Right lobe of liver (tissue), 6 donors: ENCODE measurements around the gene SAFB2. TPM values are rescaled to one million over a fixed set of nuclear protein-coding genes. Genes with fewer than 3 reads are reported as not detected.

Source experiments
- ATAC-seq, 4 donors: fragments of 200-7000 bp; cut with Tn5 transposase; one replicate each; pipeline ENCODE4 v1.9.1; 2020; ENCODE audit warnings: mild to moderate bottlenecking in 4 of 4, moderate library complexity in 4 of 4
- DNase-seq, 3 donors: peaks; one replicate each; pipeline ENCODE4 v3.0.0-alpha.2; 2020
- H3K27ac ChIP-seq, 3 donors: fragments of 200-600 bp; one replicate each; pipeline ENCODE4 v1.8.0; 2022
- H3K27me3 ChIP-seq, 2 donors: fragments of 200-600 bp; one replicate each; pipeline ENCODE4 v1.8.0; 2022
- H3K36me3 ChIP-seq, 4 donors: fragments of 200-600 bp; sonication (generic) in 1 of 4; one replicate each; pipeline versions ENCODE4 v1.5.1 to v1.8.0; 2017 to 2022; ENCODE audit warnings: control low read depth in 1 of 4
- H3K4me1 ChIP-seq, 4 donors: fragments of 200-600 bp; sonication (generic) in 1 of 4; one replicate each; pipeline versions ENCODE4 v1.5.1 to v1.8.0; 2017 to 2022; ENCODE audit warnings: control low read depth in 1 of 4
- H3K4me3 ChIP-seq, 3 donors: fragments of 200-600 bp; one replicate each; pipeline ENCODE4 v1.8.0; 2022
- H3K9me3 ChIP-seq, 4 donors: fragments of 200-600 bp; sonication (generic) in 1 of 4; one replicate each; pipeline versions ENCODE4 v1.5.1 to v1.8.0; 2017 to 2022; ENCODE audit warnings: control low read depth in 1 of 4
- CTCF ChIP-seq, 4 donors: fragments of 200-600 bp in 3 of 4; fragments of 450-650 bp in 1 of 4; IDR thresholded peaks; one replicate each; pipeline versions ENCODE4 v1.5.1 to v1.8.0; 2016 to 2022; ENCODE audit warnings: antibody characterized with exemption in 4 of 4, mild to moderate bottlenecking in 2 of 4
- POLR2A ChIP-seq: fragments of 450-650 bp; IDR thresholded peaks from one replicate; pipeline ENCODE4 v1.6.1; 2017; ENCODE audit warnings: antibody characterized with exemption, mild to moderate bottlenecking
- WGBS: methylation state at CpG from one replicate; pipeline ENCODE4 v1.1.6; 2018; ENCODE audit warnings: low coverage, low lambda C conversion rate; ENCODE audit not compliant: insufficient coverage; ENCODE audit errors: missing lambda C conversion rate; 5-methylcytosine and 5-hydroxymethylcytosine counted together
- intact Hi-C, 2 donors: fragments of 100-400 bp; cut with DNase I; formaldehyde crosslinking; loops; one replicate each; pipeline versions ENCODE4 v1.11.2 to v1.14.1; 2022
- total RNA-seq, 6 experiments: library from RNA; depleted of rRNA in 2 of 6; stranded (reverse); fragments of >200 nt in 2 of 6; fragmentation: NEBNext Ultra II Directional in 3 of 6; extraction: Animal tissue kit (Norgen Biotek cat#: 25700) in 3 of 6; gene quantifications; one replicate each; pipeline versions ENCODE4 v1.1.0 to v1.2.4, GENCODE V29; 2016 to 2023
- donor health status: DM: no; HTN: yes; CAD: no.
- donor health status: DM: no; HTN: no; CAD: no.
- donor health status: DM: no; HTN: no; CAD: no.
- donor health status: DM: no; HTN: yes; CAD: no.
- donor health status: DM: no; HTN: yes; CAD: no.

Gene SAFB2
- total RNA-seq, 6 experiments from 2014 or later, result 16.9 to 48.9 (median 41.7) TPM

DNA sequence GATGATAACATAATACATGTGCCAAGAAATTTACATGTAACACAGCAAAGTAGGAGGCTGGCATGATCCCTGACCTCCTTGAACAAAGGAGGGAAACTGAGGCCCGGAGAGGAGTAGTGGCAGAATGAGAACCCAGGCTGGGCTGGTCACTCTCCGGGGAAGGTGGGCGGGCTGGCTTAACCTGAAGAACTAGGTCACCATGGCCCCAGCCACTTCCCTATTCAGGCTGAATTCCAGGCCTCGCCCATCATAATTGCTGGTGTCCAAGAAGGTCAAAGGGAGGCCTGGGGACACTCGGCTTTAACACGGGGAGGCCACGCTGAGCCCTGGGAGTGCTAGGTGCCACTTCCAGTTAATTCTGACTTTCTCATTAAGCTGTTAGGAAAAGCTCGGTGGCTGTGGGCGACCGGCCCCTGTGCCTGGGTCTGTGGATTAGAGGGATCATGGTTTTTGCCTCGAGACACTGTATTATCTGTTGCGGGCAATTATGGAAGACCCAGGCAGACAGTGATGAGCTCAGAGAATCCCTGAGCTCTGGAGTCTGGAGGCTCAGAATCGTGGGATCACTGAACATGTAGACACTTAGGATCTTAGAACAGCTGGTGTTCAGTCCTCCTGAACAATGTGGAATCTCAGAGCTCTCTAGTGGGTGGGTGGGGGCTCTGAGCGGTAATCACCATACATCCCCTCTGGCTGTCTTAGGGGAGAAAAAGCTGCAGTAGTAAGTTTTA lies 49.9 kb downstream of the SAFB2 start:
- TF ChIP-seq CTCF (IDR thresholded peaks at IDR 0.05), result no peak
- no peak for TF ChIP-seq POLR2A
- WGBS, result 57% methylated on average over 7 of the region's 14 CpGs
- DNase-seq (no peak), ATAC-seq (peak in 2 of 4 donors; percentile 17 to 22)
- H3K36me3 ChIP-seq, result no peaks in the 10 kb centered on the region
- no peak overlapping the region for H3K4me3 ChIP-seq
- no peaks in the 10 kb centered on the region for H3K9me3 ChIP-seq
- H3K27me3 ChIP-seq, result no peaks in the 10 kb centered on the region
- no peaks in the 10 kb centered on the region for H3K4me1 ChIP-seq
- no peak overlapping the region for H3K27ac ChIP-seq
- intact Hi-C loops, result no loop called here

DNA sequence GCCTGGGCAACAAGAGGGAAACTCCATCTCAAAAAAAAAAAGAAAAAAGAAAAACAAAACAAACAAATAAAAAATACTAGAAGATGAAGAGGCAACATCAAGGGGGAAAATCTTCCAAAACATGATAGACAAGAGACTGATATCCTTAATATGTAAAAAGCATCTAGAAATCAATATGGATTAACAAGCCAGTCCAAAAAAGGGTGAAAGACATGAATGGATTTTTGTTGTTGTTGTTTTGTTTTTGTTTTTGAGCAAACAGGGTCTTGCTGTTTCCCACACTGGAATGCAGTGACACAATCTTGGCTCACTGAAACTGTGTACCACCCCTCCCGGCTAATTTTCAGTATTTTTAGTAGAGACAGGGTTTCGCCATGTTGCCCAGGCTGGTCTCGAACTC lies 50.8 kb downstream of the SAFB2 start:
- H3K27ac ChIP-seq, result no peak overlapping the region
- ATAC-seq (no peak), DNase-seq (no peak)
- H3K9me3 ChIP-seq, result no peaks in the 10 kb centered on the region
- H3K4me3 ChIP-seq, result no peak overlapping the region
- H3K27me3 ChIP-seq, result peaks cover 0 to 5% of the 10 kb centered on the region in 2 donors
- intact Hi-C loops, result no loop called here
- WGBS, result 82% methylated on average over 3 of the region's 3 CpGs
- no peaks in the 10 kb centered on the region for H3K36me3 ChIP-seq
- no peaks in the 10 kb centered on the region for H3K4me1 ChIP-seq
- TF ChIP-seq CTCF (IDR thresholded peaks at IDR 0.05) (no peak), POLR2A (no peak)

GRCh38 chr19:5567970-5568407 lies 54.6 kb downstream of the SAFB2 start:
- 58% methylated on average over 3 of the region's 40 CpGs for WGBS
- no peaks in the 10 kb centered on the region for H3K9me3 ChIP-seq
- no peaks in the 10 kb centered on the region for H3K4me1 ChIP-seq
- no peak overlapping the region for H3K4me3 ChIP-seq
- DNase-seq (no peak), ATAC-seq (no peak)
- H3K27ac ChIP-seq, result no peak overlapping the region
- H3K27me3 ChIP-seq, result peaks cover 0 to 5% of the 10 kb centered on the region in 2 donors
- H3K36me3 ChIP-seq, result no peaks in the 10 kb centered on the region
- intact Hi-C loops, result no loop called here
- TF ChIP-seq CTCF (IDR thresholded peaks at IDR 0.05) (no peak), POLR2A (no peak)

DNA sequence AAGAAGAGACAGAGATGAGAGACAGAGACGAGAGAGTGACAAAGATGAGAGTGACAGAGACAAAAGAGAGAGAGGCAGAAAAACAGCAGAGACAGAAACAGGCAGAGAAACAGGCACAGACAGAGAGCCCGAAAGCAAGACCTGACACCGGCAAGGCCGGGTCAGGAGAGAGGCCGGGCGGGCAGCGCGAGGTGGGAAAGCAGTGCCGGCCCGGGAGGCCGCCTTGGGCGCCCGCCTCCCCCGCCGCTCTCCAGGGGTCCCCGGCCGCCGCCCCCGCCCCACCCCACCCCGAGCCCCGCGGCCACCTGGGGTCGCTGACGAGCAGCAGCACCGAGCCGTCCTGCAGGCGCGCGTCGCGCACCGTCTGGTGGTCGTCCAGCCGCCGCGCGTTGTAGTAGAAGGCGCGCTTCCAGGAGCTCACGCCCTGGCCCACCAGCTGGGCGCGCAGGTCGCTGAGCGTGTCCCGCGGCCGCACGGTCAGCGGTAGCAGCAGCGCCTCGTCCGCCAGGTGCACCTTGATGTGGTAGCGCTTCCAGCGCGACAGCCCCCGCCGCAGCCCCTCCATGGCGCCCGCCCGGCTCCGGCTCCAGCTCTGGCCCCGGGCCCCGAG lies 55.1 kb downstream of the SAFB2 start, which contains the start of gene TINCR:
TSS of gene TINCR (minus strand) at position 594 of the 610 bp plus-strand sequence.
- no peak for DNase-seq
- intact Hi-C loops, result no loop called here
- ATAC-seq, result no peak

More for the DNA sequence above, 55.1 kb downstream of the SAFB2 start, which contains the start of gene TINCR:
- TF ChIP-seq CTCF (IDR thresholded peaks at IDR 0.05) (no peak), POLR2A (no peak)
- WGBS, result 40% methylated on average over 8 of the region's 63 CpGs
- Histone ChIP-seq H3K27ac (no peak within 1 kb of the TSS), H3K4me1 (no peaks in the 10 kb centered on the region), H3K9me3 (no peaks in the 10 kb centered on the region), H3K36me3 (no peaks in the 10 kb centered on the region), H3K4me3 (no peak within 1 kb of the TSS), H3K27me3 (peaks cover 0 to 5% of the 10 kb centered on the region in 2 donors)
